HepG2 (cell line): Measurements from ENCODE around the gene HSD3B7. TPM values are rescaled to one million over a fixed set of nuclear protein-coding genes. Genes with fewer than 3 reads are reported as not detected.
A peak's percentile ranks its signal among the peaks of the same experiment; 100 is the strongest.

Experiments
- GLI4 ChIP-seq: sonication (generic); formaldehyde crosslinking; IDR thresholded peaks from 2 replicates; pipeline ENCODE4 v1.5.1; 2020; ENCODE audit warnings: missing genetic modification reagents, mild to moderate bottlenecking, moderate library complexity, borderline replicate concordance
- GMEB2 ChIP-seq: IDR thresholded peaks from 2 replicates; pipeline ENCODE4 v1.6.1; 2016; ENCODE audit warnings: missing biosample characterization, missing genetic modification reagents, low read depth
- HCFC1 ChIP-seq: fragments of 150-350 bp; IDR thresholded peaks from 2 replicates; pipeline ENCODE4 v1.6.1; 2014; ENCODE audit warnings: low read depth, low read length
- HDAC1 ChIP-seq: sonication (generic); formaldehyde crosslinking; IDR thresholded peaks from 2 replicates; pipeline ENCODE4 v1.5.1; 2020; ENCODE audit warnings: mild to moderate bottlenecking, missing genetic modification reagents
- HMGA1 ChIP-seq: sonication (generic); formaldehyde crosslinking; conservative IDR thresholded peaks from 2 replicates; pipeline ENCODE4 v1.4.0; 2020; ENCODE audit warnings: missing genetic modification reagents
- ISX ChIP-seq: sonication (generic); formaldehyde crosslinking; conservative IDR thresholded peaks from 2 replicates; pipeline ENCODE4 v1.5.0; 2020; ENCODE audit warnings: missing genetic modification reagents
- MLXIP ChIP-seq: sonication (generic); formaldehyde crosslinking; IDR thresholded peaks from 2 replicates; pipeline ENCODE4 v1.9.0; 2021; ENCODE audit warnings: missing genetic modification reagents, borderline replicate concordance
- NFE2 ChIP-seq: sonication (generic); formaldehyde crosslinking; IDR thresholded peaks from 2 replicates; pipeline ENCODE4 v1.4.0; 2020; ENCODE audit warnings: missing genetic modification reagents
- NFE2L2 ChIP-seq: fragments of 150-350 bp; IDR thresholded peaks from 2 replicates; pipeline ENCODE4 v1.6.1; 2014; ENCODE audit warnings: low read length
- NR2F1 ChIP-seq, 2 experiments: fragments of 450-650 bp in 1 of 2; formaldehyde crosslinking in 1 of 2; IDR thresholded peaks; 2 replicates each; pipeline versions ENCODE4 v1.5.0 to v1.6.1; 2016 to 2020; ENCODE audit warnings: mild to moderate bottlenecking in 1 of 2, missing compliant biosample characterization in 1 of 2, missing genetic modification reagents in 1 of 2, moderate library complexity in 1 of 2
- PHF20 ChIP-seq: sonication (generic); formaldehyde crosslinking; IDR thresholded peaks from 2 replicates; pipeline ENCODE4 v1.5.0; 2020; ENCODE audit warnings: mild to moderate bottlenecking, missing genetic modification reagents
- POLR2AphosphoS5 ChIP-seq: IDR thresholded peaks from 2 replicates; pipeline ENCODE4 v1.6.1; 2012; ENCODE audit warnings: low read depth, low read length
- RBM22 ChIP-seq: fragments of 200-400 bp; formaldehyde crosslinking; optimal IDR thresholded peaks from 2 replicates; pipeline ENCODE3; 2017; ENCODE audit warnings: mild to moderate bottlenecking, low read length, moderate library complexity
- SALL2 ChIP-seq: sonication (generic); formaldehyde crosslinking; IDR thresholded peaks from 2 replicates; pipeline ENCODE4 v1.8.1; 2023; ENCODE audit warnings: mild to moderate bottlenecking, missing genetic modification reagents, inconsistent platforms
- SIX1 ChIP-seq: sonication (generic); formaldehyde crosslinking; IDR thresholded peaks from 2 replicates; pipeline ENCODE4 v1.4.0; 2020; ENCODE audit warnings: missing genetic modification reagents, borderline replicate concordance
- SMARCE1 ChIP-seq: fragments of 450-650 bp; IDR thresholded peaks from 2 replicates; pipeline ENCODE4 v1.6.1; 2017; ENCODE audit warnings: borderline replicate concordance
- SP5 ChIP-seq: IDR thresholded peaks from 2 replicates; pipeline ENCODE4 v1.6.1; 2016; ENCODE audit warnings: low read depth, borderline replicate concordance
- TRIM22 ChIP-seq: fragments of 450-650 bp; IDR thresholded peaks from 2 replicates; pipeline ENCODE4 v1.6.1; 2017
- ZFP36L2 ChIP-seq: sonication (generic); formaldehyde crosslinking; IDR thresholded peaks from 2 replicates; pipeline ENCODE4 v1.4.0; 2020; ENCODE audit warnings: missing genetic modification reagents
- ZNF446 ChIP-seq: sonication (generic); formaldehyde crosslinking; IDR thresholded peaks from 2 replicates; pipeline ENCODE4 v1.5.0; 2020; ENCODE audit warnings: mild to moderate bottlenecking, missing genetic modification reagents
- ZNF512 ChIP-seq: sonication (generic); formaldehyde crosslinking; IDR thresholded peaks from 2 replicates; pipeline ENCODE4 v1.4.0; 2020; ENCODE audit warnings: mild to moderate bottlenecking, missing genetic modification reagents
- ZNF550 ChIP-seq: sonication (generic); formaldehyde crosslinking; IDR thresholded peaks from 2 replicates; pipeline ENCODE4 v1.4.0; 2020; ENCODE audit warnings: mild to moderate bottlenecking, missing genetic modification reagents, borderline replicate concordance
- ZNF773 ChIP-seq: sonication (generic); formaldehyde crosslinking; IDR thresholded peaks from 2 replicates; pipeline ENCODE4 v1.4.0; 2020; ENCODE audit warnings: missing genetic modification reagents, borderline replicate concordance
- ZSCAN30 ChIP-seq: sonication (generic); formaldehyde crosslinking; IDR thresholded peaks from 2 replicates; pipeline ENCODE4 v1.5.0; 2020; ENCODE audit warnings: mild to moderate bottlenecking, missing genetic modification reagents
- polyA plus RNA-seq, 8 experiments: library from polyadenylated mRNA; depleted of rRNA in 3 of 8; stranded (reverse) in 7 of 8; unstranded in 1 of 8; fragments of >200 nt; fragmentation: Illumina TruSeq in 4 of 8; extraction: Trizol in 4 of 8; gene quantifications; 2 replicates each; pipeline versions ENCODE4 v1.2.1 to v1.2.3, GENCODE V29; 2011 to 2016; ENCODE audit warnings: low read depth in 4 of 8, missing spikeins in 1 of 8, mixed read lengths in 1 of 8; ENCODE audit not compliant: insufficient read depth in 1 of 8
- total RNA-seq, 5 experiments: library from RNA; depleted of rRNA; stranded (reverse); fragments of >200 nt; fragmentation: Illumina TruSeq; extraction: Trizol; gene quantifications; 2 replicates each; pipeline ENCODE4 v1.2.3, GENCODE V29; 2016; ENCODE audit warnings: low read depth in 1 of 5

HSD3B7 gene
- total and polyA plus RNA-seq, 2 of the 13 experiments (the other 11 are each of a cell fraction or from before 2014, with no cell fraction given) = 32.9 to 69.7 TPM

- no peak for TF ChIP-seq SMARCE1
- no peak for TF ChIP-seq ZNF512 (CRISPR knock-in tag)
- peak; percentile 85 for TF ChIP-seq PHF20
- TF ChIP-seq GLI4 (CRISPR knock-in tag) = no peak
- no peak for TF ChIP-seq TRIM22
- peak; percentile 97 for TF ChIP-seq SP5 (CRISPR knock-in tag)
- no peak for TF ChIP-seq NFE2 (CRISPR knock-in tag)
- TF ChIP-seq ISX (CRISPR knock-in tag) = 0 out of 2 replicates have a peak, but pooled peaks have one; percentile 21
- TF ChIP-seq HCFC1 = peak; percentile 53; the same call in 1 of the 2 replicates
- TF ChIP-seq MLXIP = no peak
- no peak for TF ChIP-seq RBM22
- TF ChIP-seq SALL2 = no peak; the same call in none of the 2 replicates
- no peak for TF ChIP-seq POLR2AphosphoS5
- no peak for TF ChIP-seq HMGA1 (CRISPR knock-in tag)
- 0 out of 2 replicates have a peak, but pooled peaks have one; percentile 53 for TF ChIP-seq ZNF773
- peak; percentile 63 for TF ChIP-seq GMEB2
- TF ChIP-seq HDAC1 (CRISPR knock-in tag) = peak; percentile 85
- TF ChIP-seq NFE2L2 = no peak
- TF ChIP-seq ZFP36L2 (CRISPR knock-in tag) = peak; percentile 58; the same call in 1 of the 2 replicates
- no peak for TF ChIP-seq ZNF446 (CRISPR knock-in tag)
- no peak for TF ChIP-seq ZSCAN30 (CRISPR knock-in tag)
- no peak for TF ChIP-seq NR2F1 (CRISPR knock-in tag; IDR thresholded peaks at IDR 0.05)
- TF ChIP-seq ZNF550 (CRISPR knock-in tag) = no peak
- no peak for TF ChIP-seq SIX1 (CRISPR knock-in tag)
Observed at GRCh38 chr16:30957456-30958174, 27.4 kb upstream of the HSD3B7 start, which contains the start of gene SETD1A (continued).
